Peyer's patch (tissue), 4 donors: ENCODE data around the gene ARHGEF4.
"Not testable (repeated sequence)": the region's sequence is repeated elsewhere in the genome, so short reads cannot be mapped to it uniquely, and the experiment has no call there.

Experiments
- CTCF ChIP-seq, 6 experiments: fragments of 450-650 bp in 4 of 6; fragments of 200-600 bp in 2 of 6; sonication (generic) in 1 of 6; IDR thresholded peaks; one replicate each; pipeline ENCODE4 v1.5.1; 2017 to 2019; ENCODE audit warnings: antibody characterized with exemption in 6 of 6, mild to moderate bottlenecking in 3 of 6, moderate library complexity in 1 of 6
- POLR2A ChIP-seq, 2 donors: fragments of 450-650 bp; IDR thresholded peaks; one replicate each; pipeline ENCODE4 v1.5.1; 2017; ENCODE audit warnings: antibody characterized with exemption in 2 of 2, mild to moderate bottlenecking in 2 of 2, moderate library complexity in 2 of 2

GRCh38 chr2:130901626-130902025 lies 64.9 kb downstream of the ARHGEF4 start:
- TF ChIP-seq CTCF, POLR2A (IDR thresholded peaks at IDR 0.05): not testable (repeated sequence)
